SHP77 treated with DMSO at 0.1 percent for 48 hours (cell line): ENCODE measurements around the gene ATP13A2.

Experiments
- DNase-seq: peaks from one replicate; lab custom pipeline; 2025; lab: John Stamatoyannopoulos, UW

Gene ATP13A2

DNA sequence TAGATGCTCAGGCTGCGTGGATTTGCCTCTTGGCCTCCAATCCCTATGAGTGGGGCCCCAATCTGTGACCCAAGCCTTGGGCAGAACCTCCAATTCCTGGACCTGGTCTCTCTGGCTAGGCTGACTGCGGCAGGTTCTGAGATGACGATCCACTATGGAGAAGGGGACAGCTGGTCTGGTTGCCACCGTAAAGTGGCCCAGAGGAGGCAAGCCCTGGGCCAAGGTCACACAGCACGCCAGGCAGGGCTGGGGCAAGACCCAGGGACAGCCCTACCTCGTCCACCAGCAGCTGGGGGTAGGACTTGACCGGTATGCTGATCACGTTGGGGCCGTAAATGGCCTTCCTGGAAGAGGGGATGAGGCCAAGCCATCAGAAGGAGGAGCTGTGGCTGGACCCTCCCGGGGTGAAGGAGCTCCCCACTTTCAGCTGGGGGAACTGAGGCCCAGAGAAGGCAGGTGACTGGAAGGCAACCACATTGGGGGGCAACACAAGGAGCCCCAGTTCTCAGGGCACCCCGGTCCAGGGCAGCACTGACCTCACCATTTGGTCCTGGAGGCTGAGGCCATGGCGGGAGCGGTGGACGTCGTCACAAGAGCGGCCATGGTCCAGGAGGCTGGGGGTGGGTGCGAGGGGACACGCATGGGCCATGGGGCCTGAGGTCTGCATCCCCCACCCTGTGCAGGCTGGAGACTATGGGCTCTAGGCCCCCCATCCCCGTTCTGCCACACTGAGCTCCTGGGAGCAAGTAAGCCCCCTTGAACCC is 9.8 kb downstream of the ATP13A2 start:
- no peak for DNase-seq

DNA sequence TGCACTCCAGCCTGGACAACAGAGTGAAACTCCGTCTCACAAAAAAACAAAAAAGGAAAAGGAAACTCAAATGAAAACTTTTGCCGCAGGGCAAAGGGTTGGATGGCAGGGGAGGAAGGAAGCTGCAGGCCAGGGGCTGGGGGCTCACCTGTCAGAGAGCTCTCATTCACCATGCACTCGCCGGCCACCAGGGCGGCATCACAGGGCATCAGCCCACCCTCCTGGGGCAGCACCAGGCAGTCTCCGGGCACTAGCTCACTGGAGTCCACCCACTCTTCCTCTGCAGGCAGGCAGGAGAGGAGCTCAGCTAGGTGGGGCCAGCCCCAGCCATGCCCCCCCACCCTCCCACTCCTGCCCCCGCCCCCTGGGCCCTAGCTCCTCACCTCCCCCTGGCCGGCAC is 11.9 kb downstream of the ATP13A2 start:
- DNase-seq: no peak

- DNase-seq: no peak
Observed at GRCh38 chr1:16998589-16998988, 13.1 kb downstream of the ATP13A2 start.

DNA sequence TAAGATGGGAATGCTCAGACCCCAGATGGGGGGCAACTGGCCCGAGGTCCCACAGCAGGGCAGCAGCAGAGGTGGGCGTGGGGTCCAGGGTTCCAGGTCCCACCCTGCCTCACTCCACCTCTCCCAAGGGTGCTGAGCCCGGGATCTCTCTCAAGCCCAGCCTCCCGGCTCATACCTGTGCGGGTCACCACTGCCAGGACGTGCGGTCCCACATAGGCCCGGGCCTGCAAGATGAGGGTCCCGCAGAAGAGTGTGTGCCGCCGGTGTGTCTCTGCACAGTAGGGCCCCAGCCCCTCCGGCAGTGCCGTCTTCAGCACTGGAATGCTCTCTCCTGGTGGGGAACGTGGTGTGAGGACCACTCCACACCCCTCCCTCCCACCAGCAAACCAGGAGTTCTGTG is 14.9 kb downstream of the ATP13A2 start:
- no peak for DNase-seq

GRCh38 chr1:16993521-16994038 is 18.1 kb downstream of the ATP13A2 start:
- DNase-seq: no peak

DNA sequence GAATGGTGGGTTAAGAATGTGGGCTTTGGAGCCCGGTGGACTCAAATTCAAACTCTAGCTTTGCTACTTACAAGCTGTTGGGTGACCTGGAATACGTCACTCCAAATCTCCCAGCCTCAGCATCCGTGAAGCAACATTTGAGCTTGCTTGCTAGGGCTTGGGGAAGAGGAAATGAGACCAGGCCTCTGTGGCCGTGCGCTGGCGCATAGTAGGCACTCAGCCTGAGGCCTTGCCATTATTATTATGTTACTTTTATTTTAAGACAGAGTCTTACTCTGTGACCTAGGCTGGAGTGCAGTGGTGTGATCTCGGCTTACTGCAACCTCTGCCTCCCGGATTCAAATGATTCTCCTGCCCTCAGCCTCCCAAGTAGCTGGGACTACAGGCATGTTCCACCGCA is 19.1 kb downstream of the ATP13A2 start:
- DNase-seq: no peak

DNA sequence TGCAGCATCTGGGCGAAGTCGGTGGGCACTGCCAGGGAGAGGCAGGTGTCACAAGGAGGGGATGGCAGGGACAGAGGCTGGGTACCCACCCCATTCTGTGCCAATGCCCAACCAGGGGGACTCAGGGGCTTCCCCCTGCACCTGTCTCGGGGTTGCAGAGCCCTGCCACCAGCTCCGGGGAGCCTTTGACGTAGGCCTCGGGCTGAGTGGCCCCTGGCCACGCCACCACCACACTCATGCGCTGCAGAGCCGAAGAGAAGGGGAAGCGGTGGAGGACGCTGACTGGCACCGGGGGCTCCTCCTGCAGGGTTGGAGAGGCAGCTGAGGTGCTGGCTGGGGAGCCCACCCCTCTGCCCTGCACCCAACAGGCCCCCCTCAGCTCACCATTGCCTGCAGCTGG is 19.6 kb downstream of the ATP13A2 start:
- no peak for DNase-seq

DNA sequence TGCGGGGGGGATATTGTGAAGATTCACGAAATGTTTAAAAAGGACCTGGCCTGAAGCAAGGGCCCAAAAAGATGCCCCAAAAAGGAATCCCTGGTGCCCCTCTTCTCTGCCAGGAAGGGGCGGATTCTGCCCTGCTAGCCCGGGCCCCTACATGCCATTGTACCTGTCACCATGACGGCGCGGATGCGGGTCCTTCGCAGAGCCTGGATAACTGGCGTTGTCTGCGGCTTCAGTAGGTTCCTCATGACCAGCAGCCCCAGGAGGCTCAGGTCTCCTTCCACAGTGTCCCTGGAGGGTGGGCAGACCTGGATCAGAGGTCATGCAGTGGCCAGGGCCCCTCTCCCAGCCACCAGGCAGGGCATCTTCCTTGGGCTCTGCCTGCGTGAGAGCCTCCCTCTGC is 20.2 kb downstream of the ATP13A2 start:
- no peak for DNase-seq

DNA sequence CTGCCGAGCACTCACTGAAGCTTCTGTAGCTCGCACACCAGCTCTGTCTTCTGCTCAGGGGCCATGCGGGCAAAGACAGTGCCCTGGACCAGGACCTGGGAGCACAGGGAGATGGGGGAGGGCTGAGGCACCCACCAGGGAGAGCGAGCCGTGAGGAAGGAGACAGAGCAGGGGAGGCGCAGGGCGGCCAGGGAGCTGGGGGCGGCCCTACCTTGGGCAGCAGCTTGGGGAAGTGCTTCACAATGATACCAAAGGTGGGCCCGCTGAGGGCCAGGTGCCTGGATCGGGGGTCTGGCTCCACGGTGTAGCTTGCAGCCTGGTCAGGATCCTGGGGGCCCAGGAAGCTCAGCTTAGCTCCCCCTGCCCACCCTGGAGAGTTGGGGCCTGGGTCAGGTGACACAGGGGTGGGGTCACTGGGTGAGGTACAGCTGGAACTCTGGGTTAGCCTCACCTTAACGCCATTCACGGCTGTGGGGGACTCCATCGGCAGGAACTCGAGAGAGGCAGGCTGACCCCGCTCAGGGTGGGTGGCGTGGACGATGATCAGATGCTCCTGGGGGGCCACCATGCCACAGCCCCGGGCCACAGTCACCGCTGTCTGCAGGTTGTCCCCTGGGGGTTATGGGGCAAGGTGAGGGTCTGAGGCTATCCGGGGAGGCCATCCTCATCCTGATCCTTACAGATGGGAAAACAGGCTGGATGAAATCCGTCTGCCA is 21.9 kb downstream of the ATP13A2 start:
- DNase-seq: no peak

DNA sequence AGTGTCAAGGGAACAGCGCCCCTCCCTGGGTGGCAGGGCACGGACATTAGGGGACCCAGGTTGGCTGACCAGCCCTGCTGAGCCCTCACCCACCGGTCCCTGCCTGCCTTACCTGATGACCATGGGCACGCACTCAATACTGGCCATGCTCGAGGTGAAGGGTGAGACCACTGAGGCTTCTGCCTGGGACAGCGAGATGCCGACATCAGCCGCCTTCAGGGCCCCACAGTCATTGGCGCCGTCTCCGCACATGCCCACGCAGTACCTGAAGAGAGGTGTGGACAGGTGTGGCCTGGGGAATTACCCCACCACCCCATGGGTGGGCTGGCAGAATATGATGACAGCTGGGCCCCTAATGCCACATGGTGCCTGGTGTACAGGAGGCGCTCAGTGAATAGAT is 23.5 kb downstream of the ATP13A2 start:
- no peak for DNase-seq

DNA sequence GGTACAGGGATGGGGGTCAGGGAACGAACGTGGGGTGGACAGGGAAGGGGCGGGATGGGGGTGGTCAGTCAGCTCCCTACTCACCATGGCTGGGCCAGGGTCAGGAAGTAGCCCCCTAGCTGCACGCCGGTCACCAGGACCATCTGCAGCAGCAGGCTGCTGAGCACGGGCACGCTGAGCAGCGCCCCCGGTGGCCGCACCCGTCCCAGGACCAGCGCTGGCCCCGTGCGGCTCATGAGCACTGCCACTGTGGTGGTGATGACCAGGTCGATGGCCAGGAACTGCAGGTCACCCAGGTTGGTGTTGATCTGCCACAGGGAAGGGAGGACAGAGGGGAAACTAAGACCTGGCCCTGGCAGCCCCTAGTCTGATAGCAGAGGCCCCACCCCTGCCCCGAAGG is 24.8 kb downstream of the ATP13A2 start:
- no peak for DNase-seq

GRCh38 chr1:16986560-16986959 is 25.2 kb downstream of the ATP13A2 start:
- DNase-seq: no peak

- no peak for DNase-seq
Observed at GRCh38 chr1:16986113-16986512, 25.6 kb downstream of the ATP13A2 start.

GRCh38 chr1:16984717-16985116 is 27.0 kb downstream of the ATP13A2 start:
- no peak for DNase-seq

DNA sequence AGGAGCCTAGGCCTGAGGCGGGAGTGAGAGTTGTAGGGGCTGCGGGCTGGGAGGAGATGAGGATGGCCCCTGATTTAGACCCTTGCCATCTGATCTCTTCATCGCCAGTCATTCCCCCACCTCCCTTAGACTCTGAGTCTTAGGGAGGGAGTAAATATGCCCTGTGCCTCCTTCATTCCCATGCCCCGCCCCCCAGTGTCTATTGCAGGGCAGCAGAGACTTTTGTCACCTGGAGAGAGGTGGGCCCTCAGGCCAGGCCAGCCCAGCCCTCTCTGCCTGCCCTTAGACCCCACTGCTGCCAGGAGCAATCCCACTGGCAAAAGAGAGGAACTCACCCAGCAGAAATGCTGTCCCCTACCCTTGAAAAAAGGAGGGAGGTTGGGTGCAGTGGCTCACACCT is 28.1 kb downstream of the ATP13A2 start:
- no peak for DNase-seq

DNA sequence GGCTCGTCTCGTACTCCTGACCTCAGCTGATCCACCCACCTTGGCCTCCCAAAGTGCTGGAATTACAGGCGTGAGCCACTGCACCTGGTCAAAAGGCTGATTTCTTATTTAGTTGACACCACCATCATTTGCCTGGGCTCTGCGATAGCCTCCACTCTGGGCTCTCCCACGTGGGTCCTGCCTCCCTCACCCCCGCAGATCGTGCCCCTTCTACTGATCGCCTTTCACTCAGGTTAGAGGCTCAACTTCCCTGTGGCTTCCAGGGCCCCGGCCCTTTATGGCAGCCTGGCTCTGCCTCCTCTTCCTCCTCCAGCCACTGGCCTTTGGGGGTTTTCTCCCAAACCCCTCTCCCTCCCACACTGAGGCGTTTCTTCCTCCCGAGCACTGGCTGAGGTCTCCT is 28.8 kb downstream of the ATP13A2 start:
- no peak for DNase-seq

DNA sequence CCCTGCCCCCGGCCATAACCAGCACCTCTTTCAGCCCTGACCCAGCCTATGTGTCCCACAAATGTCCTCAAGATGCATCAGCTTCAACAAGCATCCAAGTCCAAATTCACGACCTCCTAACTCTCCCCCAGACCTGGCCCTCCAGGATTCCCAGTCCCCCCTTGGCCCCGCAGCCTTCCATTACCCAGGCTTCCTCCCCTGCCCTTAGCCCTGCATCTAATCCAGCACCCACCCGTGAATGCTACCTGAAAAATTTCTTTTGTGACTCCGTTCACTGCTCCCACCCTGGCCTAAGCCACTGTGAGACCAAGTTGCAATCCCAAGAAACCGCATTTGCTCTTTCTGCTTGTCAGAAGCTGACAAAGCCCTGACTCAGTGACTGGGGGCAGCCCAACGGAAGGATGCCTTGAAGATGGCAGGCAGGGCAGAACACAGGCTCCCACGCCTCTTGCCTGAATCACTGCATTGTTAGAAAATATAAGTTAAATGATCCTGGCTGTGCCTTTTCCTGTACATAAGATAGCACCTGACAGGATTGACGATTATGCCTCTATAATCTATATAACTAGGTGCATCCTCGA is 30.4 kb downstream of the ATP13A2 start:
- DNase-seq: no peak

DNA sequence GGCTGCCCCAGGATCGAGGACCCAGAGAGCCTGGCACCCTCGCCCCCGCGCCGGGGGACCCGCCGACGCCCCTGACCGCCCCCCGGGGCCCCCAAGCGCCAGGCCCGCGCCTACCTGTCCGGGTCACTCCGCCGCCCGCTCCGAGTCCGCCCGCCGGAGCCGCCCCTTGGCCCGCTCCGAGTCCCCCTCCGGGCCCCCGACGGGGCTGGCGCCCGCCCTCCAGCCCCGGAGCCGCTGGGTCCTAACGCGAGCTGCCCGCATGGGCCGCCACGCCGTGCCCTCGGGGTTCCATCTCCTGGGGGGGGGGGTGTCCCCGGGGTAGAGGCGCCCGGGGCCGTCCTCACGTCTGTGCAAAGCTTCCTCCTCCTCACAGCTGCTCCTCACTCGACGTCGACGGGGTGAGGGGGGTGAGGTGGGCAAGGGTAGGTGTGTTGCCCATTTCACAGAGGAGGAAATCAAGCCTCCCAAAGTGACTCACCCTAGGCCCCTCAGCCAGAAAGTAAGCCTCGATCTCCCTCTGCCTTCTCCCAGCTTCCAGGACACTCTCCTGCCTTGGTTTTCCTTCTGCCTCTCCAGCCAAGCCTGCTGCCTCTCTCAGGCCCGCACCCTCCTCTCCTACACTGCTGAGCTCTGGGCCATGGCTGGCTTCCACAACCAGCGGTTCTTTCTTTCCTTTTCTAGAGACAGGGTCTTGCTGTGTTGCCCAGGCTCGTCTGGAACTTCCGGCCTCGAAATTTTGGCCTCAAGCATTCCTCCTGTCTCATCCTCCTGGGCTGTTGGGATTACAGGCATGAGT is 31.1 kb downstream of the ATP13A2 start, which contains the start of gene MFAP2:
MFAP2 (minus strand) TSS at position 148 of the 796 bp plus-strand sequence. CDS start 2,347 bp downstream, outside the sequence.
- no peak for DNase-seq

DNA sequence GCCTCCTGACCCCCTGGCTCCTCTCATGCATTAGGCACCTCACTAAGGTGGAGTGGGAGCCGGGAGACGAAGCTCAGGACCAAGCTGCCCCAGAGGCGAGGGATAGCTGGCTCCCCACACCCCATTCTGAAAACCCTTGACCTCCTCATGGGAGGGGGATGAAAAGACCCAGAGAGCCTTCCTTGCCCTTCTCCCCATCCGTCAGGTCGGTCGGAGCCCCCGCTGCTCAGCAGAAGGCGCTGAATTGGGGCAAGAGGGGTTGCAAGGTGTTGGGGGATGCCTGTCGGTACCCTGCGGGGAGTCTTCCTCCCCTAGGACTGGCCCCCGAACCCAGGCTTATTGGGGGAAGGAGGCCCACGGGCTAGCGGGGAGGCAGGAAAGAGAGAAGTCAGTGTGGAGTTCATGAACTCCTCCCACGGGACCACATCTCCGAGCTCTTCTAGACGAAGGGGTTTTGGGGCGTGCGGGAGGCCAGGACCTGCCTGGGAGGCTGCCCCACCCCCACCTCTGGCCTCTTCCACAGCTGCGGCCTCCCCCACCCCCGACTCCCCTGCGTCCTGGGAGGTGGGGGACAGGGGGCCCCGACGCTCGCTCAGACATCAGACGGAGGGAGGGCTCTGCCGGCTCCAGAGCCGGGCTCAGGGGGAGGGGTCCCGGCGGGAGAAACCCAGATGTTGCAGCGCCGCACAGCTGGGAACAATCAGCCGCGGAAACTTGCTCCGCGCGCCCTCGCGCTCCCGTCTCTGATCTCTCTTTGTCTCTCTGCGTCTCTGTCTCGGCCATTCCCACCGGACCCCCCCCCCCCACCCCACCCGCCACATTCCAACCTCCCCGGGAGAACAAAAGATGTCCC is 32.0 kb downstream of the ATP13A2 start:
- no peak for DNase-seq

- no peak for DNase-seq
Observed at GRCh38 chr1:16978567-16979474, 32.9 kb downstream of the ATP13A2 start.
